Neural progenitor cell (in vitro differentiated cells): ENCODE measurements around the gene DOCK11. TPM values are rescaled to one million over a fixed set of nuclear protein-coding genes. Genes with fewer than 3 reads are reported as not detected.

Experiments
- DNase-seq: peaks from one replicate; pipeline ENCODE4 v3.0.0-alpha.2; 2016; ENCODE audit warnings: low spot score
- H2AFZ ChIP-seq: fragments of 200-600 bp; sonication (generic); replicated peaks from 2 replicates; pipeline ENCODE4 v1.6.1; 2016; ENCODE audit warnings: antibody characterized with exemption
- H3F3A ChIP-seq: fragments of 200-600 bp; sonication (generic); 2 replicates; pipeline ENCODE4 v1.6.1; 2016; ENCODE audit warnings: antibody characterized with exemption, low read depth
- H3K27ac ChIP-seq: fragments of 200-600 bp; sonication (generic); 2 replicates; pipeline ENCODE4 v1.5.1; 2016; ENCODE audit warnings: mild to moderate bottlenecking
- H3K27me3 ChIP-seq: fragments of 200-600 bp; sonication (generic); 2 replicates; pipeline ENCODE4 v1.6.1; 2016; ENCODE audit warnings: mild to moderate bottlenecking, moderate library complexity
- H3K36me3 ChIP-seq: fragments of 200-600 bp; sonication (generic); 2 replicates; pipeline ENCODE4 v1.5.1; 2016
- H3K4me1 ChIP-seq: fragments of 200-600 bp; sonication (generic); 2 replicates; pipeline ENCODE4 v1.6.1; 2016; ENCODE audit warnings: mixed run types
- H3K4me2 ChIP-seq: fragments of 200-600 bp; sonication (generic); 2 replicates; pipeline ENCODE4 v1.6.1; 2016
- H3K4me3 ChIP-seq: fragments of 200-600 bp; sonication (generic); 2 replicates; pipeline ENCODE4 v1.5.1; 2016
- H3K79me2 ChIP-seq: fragments of 200-600 bp; sonication (generic); 2 replicates; pipeline ENCODE4 v1.6.1; 2016; ENCODE audit warnings: low read depth
- H3K9ac ChIP-seq: fragments of 200-600 bp; sonication (generic); 2 replicates; pipeline ENCODE4 v1.6.1; 2016
- H3K9me3 ChIP-seq: fragments of 200-600 bp; sonication (generic); 2 replicates; pipeline ENCODE4 v1.5.1; 2016; ENCODE audit warnings: low read depth
- H4K20me1 ChIP-seq: fragments of 200-600 bp; sonication (generic); 2 replicates; pipeline ENCODE4 v1.6.1; 2016; ENCODE audit warnings: low read depth
- H3K27ac Mint-ChIP-seq: 3 replicates; pipeline ENCODE4 v1.8.0; 2021; ENCODE audit warnings: mixed read lengths
- H3K27me3 Mint-ChIP-seq: 2 replicates; pipeline ENCODE4 v1.8.0; 2022; ENCODE audit warnings: low read depth, mild to moderate bottlenecking, inconsistent platforms, moderate library complexity, mixed read lengths; ENCODE audit not compliant: insufficient read depth
- H3K36me3 Mint-ChIP-seq: 3 replicates; pipeline ENCODE4 v1.8.0; 2021; ENCODE audit warnings: mixed read lengths
- H3K4me1 Mint-ChIP-seq: 3 replicates; pipeline ENCODE4 v1.8.0; 2021; ENCODE audit warnings: mixed read lengths
- H3K4me3 Mint-ChIP-seq: 3 replicates; pipeline ENCODE4 v1.8.0; 2021; ENCODE audit warnings: mild to moderate bottlenecking, moderate library complexity, mixed read lengths
- H3K9me3 Mint-ChIP-seq: 3 replicates; pipeline ENCODE4 v1.8.0; 2020; ENCODE audit warnings: mixed read lengths
- CTCF ChIP-seq: fragments of 200-600 bp; sonication (generic); IDR thresholded peaks from 2 replicates; pipeline ENCODE4 v1.5.1; 2017; ENCODE audit warnings: antibody characterized with exemption, mild to moderate bottlenecking
- EZH2 ChIP-seq: fragments of 200-600 bp; sonication (generic); IDR thresholded peaks from 2 replicates; pipeline ENCODE4 v1.6.1; 2017; ENCODE audit warnings: antibody characterized with exemption, mild to moderate bottlenecking, moderate library complexity
- EZH2phosphoT487 ChIP-seq: fragments of 200-600 bp; sonication (generic); IDR thresholded peaks from 2 replicates; pipeline ENCODE4 v1.6.1; 2017; ENCODE audit warnings: antibody characterized with exemption
- total RNA-seq: library from RNA; depleted of rRNA; stranded (reverse); fragments of >200 nt; gene quantifications from 2 replicates; pipeline ENCODE4 v1.2.3, GENCODE V29; 2015; ENCODE audit warnings: low replicate concordance

The DOCK11 gene
- total RNA-seq, 1 donor from 2014 or later, result 20.9 TPM

GRCh38 chrX:118685393-118685792, 189.8 kb downstream of the DOCK11 start:
- TF ChIP-seq CTCF, result no peak
- no peak for TF ChIP-seq EZH2phosphoT487
- no peak for TF ChIP-seq EZH2
- no peak overlapping the region for H3K4me2 ChIP-seq
- H3K27me3 Mint-ChIP-seq, result no peaks in the 10 kb centered on the region
- no peak overlapping the region for H3K27ac ChIP-seq
- H3K27me3 ChIP-seq, result no peaks in the 10 kb centered on the region
- peaks cover 9% of the 10 kb centered on the region for H3K36me3 Mint-ChIP-seq
- no peaks in the 10 kb centered on the region for H3F3A ChIP-seq
- no peak overlapping the region for H3K9ac ChIP-seq
- H3K4me1 Mint-ChIP-seq, result no peaks in the 10 kb centered on the region
- H3K27ac Mint-ChIP-seq, result no peak overlapping the region
- no peaks in the 10 kb centered on the region for H3K4me1 ChIP-seq
- no peak for DNase-seq
- H3K4me3 ChIP-seq, result no peak overlapping the region
- H2AFZ ChIP-seq, result no peak overlapping the region
- no peaks in the 10 kb centered on the region for H3K79me2 ChIP-seq
- H3K36me3 ChIP-seq, result no peaks in the 10 kb centered on the region
- no peaks in the 10 kb centered on the region for H3K9me3 ChIP-seq
- H3K9me3 Mint-ChIP-seq, result no peaks in the 10 kb centered on the region
- no peak overlapping the region for H3K4me3 Mint-ChIP-seq
- H4K20me1 ChIP-seq, result no peaks in the 10 kb centered on the region

GRCh38 chrX:118688935-118689334, 193.3 kb downstream of the DOCK11 start:
- Histone ChIP-seq H3K4me2 (no peak overlapping the region), H3K36me3 (no peaks in the 10 kb centered on the region), H3K4me1 (no peaks in the 10 kb centered on the region), H3K79me2 (no peaks in the 10 kb centered on the region), H2AFZ (no peak overlapping the region), H3K4me3 (no peak overlapping the region), H3K27me3 (no peaks in the 10 kb centered on the region), H3F3A (no peaks in the 10 kb centered on the region), H3K9me3 (no peaks in the 10 kb centered on the region), H4K20me1 (no peaks in the 10 kb centered on the region), H3K9ac (no peak overlapping the region), H3K27ac (no peak overlapping the region)
- H3K27ac Mint-ChIP-seq, result no peak overlapping the region
- DNase-seq, result no peak
- no peaks in the 10 kb centered on the region for H3K4me1 Mint-ChIP-seq
- H3K9me3 Mint-ChIP-seq, result no peaks in the 10 kb centered on the region
- TF ChIP-seq EZH2phosphoT487, result no peak
- no peak for TF ChIP-seq CTCF
- no peak for TF ChIP-seq EZH2
- H3K27me3 Mint-ChIP-seq, result no peaks in the 10 kb centered on the region
- H3K36me3 Mint-ChIP-seq, result peaks cover 5% of the 10 kb centered on the region
- H3K4me3 Mint-ChIP-seq, result no peak overlapping the region

GRCh38 chrX:118693843-118694242, 198.2 kb downstream of the DOCK11 start:
- Mint-ChIP-seq H3K27me3 (no peaks in the 10 kb centered on the region), H3K9me3 (no peaks in the 10 kb centered on the region), H3K27ac (no peak overlapping the region), H3K4me1 (no peaks in the 10 kb centered on the region), H3K36me3 (peaks cover 2% of the 10 kb centered on the region), H3K4me3 (no peak overlapping the region)
- no peaks in the 10 kb centered on the region for H3K27me3 ChIP-seq
- no peak overlapping the region for H3K9ac ChIP-seq
- no peaks in the 10 kb centered on the region for H4K20me1 ChIP-seq
- no peak overlapping the region for H3K4me3 ChIP-seq
- H3F3A ChIP-seq, result no peaks in the 10 kb centered on the region
- H3K36me3 ChIP-seq, result no peaks in the 10 kb centered on the region
- H2AFZ ChIP-seq, result no peak overlapping the region
- H3K4me2 ChIP-seq, result no peak overlapping the region
- no peak overlapping the region for H3K27ac ChIP-seq
- TF ChIP-seq EZH2 (no peak), CTCF (no peak), EZH2phosphoT487 (no peak)
- H3K4me1 ChIP-seq, result no peaks in the 10 kb centered on the region
- DNase-seq, result no peak
- no peaks in the 10 kb centered on the region for H3K79me2 ChIP-seq
- H3K9me3 ChIP-seq, result peaks cover 5% of the 10 kb centered on the region

- H3K27ac Mint-ChIP-seq, result no peak overlapping the region
- H3K9ac ChIP-seq, result no peak overlapping the region
- TF ChIP-seq EZH2 (no peak), CTCF (no peak), EZH2phosphoT487 (no peak)
- H3K4me1 ChIP-seq, result no peaks in the 10 kb centered on the region
- H3K27ac ChIP-seq, result no peak overlapping the region
- H3K4me3 Mint-ChIP-seq, result no peak overlapping the region
- no peaks in the 10 kb centered on the region for H3F3A ChIP-seq
- H3K27me3 Mint-ChIP-seq, result no peaks in the 10 kb centered on the region
- no peak for DNase-seq
- no peaks in the 10 kb centered on the region for H3K79me2 ChIP-seq
- no peaks in the 10 kb centered on the region for H3K9me3 Mint-ChIP-seq
- no peaks in the 10 kb centered on the region for H3K4me1 Mint-ChIP-seq
- H3K4me3 ChIP-seq, result no peak overlapping the region
- H3K36me3 ChIP-seq, result no peaks in the 10 kb centered on the region
- H3K4me2 ChIP-seq, result no peak overlapping the region
- no peaks in the 10 kb centered on the region for H3K36me3 Mint-ChIP-seq
- no peak overlapping the region for H2AFZ ChIP-seq
- peaks cover 5% of the 10 kb centered on the region for H3K9me3 ChIP-seq
- H4K20me1 ChIP-seq, result no peaks in the 10 kb centered on the region
- H3K27me3 ChIP-seq, result no peaks in the 10 kb centered on the region
Observed at GRCh38 chrX:118694638-118695037, 199.0 kb downstream of the DOCK11 start.
